A549 (cell line): ENCODE results near the gene MYO15A. TPM values are rescaled to one million over a fixed set of nuclear protein-coding genes. Genes with fewer than 3 reads are reported as not detected.

ENCODE experiments used
- ATAC-seq, 2 experiments: fragments of 200-7000 bp in 1 of 2; fragments of >200 bp in 1 of 2; cut with Nextera tagmentation in 1 of 2; cut with Tn5 transposase in 1 of 2; 3 replicates each; pipeline versions ENCODE4 v1.8.0 to v1.9.1; 2018 to 2020; ENCODE audit warnings: mild to moderate bottlenecking in 1 of 2, moderate library complexity in 1 of 2
- CTCF ChIA-PET: fragments of 300-600 bp; sonication (Branson Sonifier 250); formaldehyde crosslinking; extraction: SDS; loops from one replicate; lab custom pipeline; 2021; ENCODE audit warnings: antibody characterized with exemption, inconsistent platforms; lab: Yijun Ruan, JAX
- POLR2A ChIA-PET: fragments of 350-600 bp; formaldehyde crosslinking; extraction: SDS; loops from one replicate; lab custom pipeline; 2021; ENCODE audit warnings: antibody characterized with exemption, inconsistent platforms; lab: Yijun Ruan, JAX
- DNase-seq, 2 experiments: peaks; one replicate each; pipeline versions ENCODE4 v3.0.0 to v3.0.0-alpha.2; 2011 to 2016; ENCODE audit warnings: low read depth in 1 of 2, low spot score in 1 of 2
- FAIRE-seq: peaks from 2 replicates; lab custom pipeline; 2011; peaks lifted over from hg19 to GRCh38; lab: Jason Lieb, UNC
- H3K27ac ChIP-seq, 2 experiments: fragments of >200 bp; sonication (Bioruptor Twin); formaldehyde crosslinking; 3 replicates each; pipeline ENCODE4 v1.5.1; 2016 to 2017
- H3K4me1 ChIP-seq: fragments of >200 bp; sonication (Bioruptor Twin); formaldehyde crosslinking; 3 replicates; pipeline ENCODE4 v1.6.1; 2016
- H3K4me2 ChIP-seq: fragments of >200 bp; sonication (Bioruptor Twin); formaldehyde crosslinking; 3 replicates; pipeline ENCODE4 v1.6.1; 2016
- H3K4me3 ChIP-seq: fragments of >200 bp; sonication (Bioruptor Twin); formaldehyde crosslinking; 3 replicates; pipeline ENCODE4 v1.5.1; 2016
- H3K9me3 ChIP-seq: fragments of >200 bp; sonication (Bioruptor Twin); formaldehyde crosslinking; 3 replicates; pipeline ENCODE4 v1.6.1; 2016
- ELK1 ChIP-seq: fragments of 150-350 bp; IDR thresholded peaks from 2 replicates; pipeline ENCODE4 v1.6.1; 2014; ENCODE audit warnings: low read depth, mild to moderate bottlenecking, low read length
- FOXS1 ChIP-seq: fragments of 250-450 bp; sonication (Bioruptor Pico); IDR thresholded peaks from 2 replicates; pipeline ENCODE4 v1.5.0; 2020; ENCODE audit warnings: mild to moderate bottlenecking, moderate library complexity
- HDAC2 ChIP-seq: fragments of 200-600 bp; sonication (generic); IDR thresholded peaks from 2 replicates; pipeline ENCODE4 v1.6.1; 2016
- HOXB13 ChIP-seq: fragments of 250-450 bp; sonication (Bioruptor Pico); IDR thresholded peaks from 2 replicates; pipeline ENCODE4 v1.5.0; 2020; ENCODE audit warnings: low read depth, mild to moderate bottlenecking, moderate library complexity
- KDM5A ChIP-seq: fragments of 200-600 bp; sonication (generic); IDR thresholded peaks from 2 replicates; pipeline ENCODE4 v1.6.1; 2016; ENCODE audit warnings: antibody characterized with exemption, mild to moderate bottlenecking
- MAZ ChIP-seq: fragments of 150-350 bp; IDR thresholded peaks from 2 replicates; pipeline ENCODE4 v1.6.1; 2014; ENCODE audit warnings: antibody characterized with exemption, low read depth, low read length, borderline replicate concordance
- NPAS2 ChIP-seq: fragments of 250-450 bp; sonication (Bioruptor Pico); IDR thresholded peaks from 2 replicates; pipeline ENCODE4 v1.8.0; 2022; ENCODE audit warnings: mild to moderate bottlenecking, moderate library complexity, borderline replicate concordance
- RAD21 ChIP-seq, 2 experiments: fragments of >200 bp in 1 of 2; sonication (Bioruptor Twin) in 1 of 2; formaldehyde crosslinking in 1 of 2; IDR thresholded peaks in 1 of 2; conservative IDR thresholded peaks in 1 of 2; 2 replicates in 1 of 2; 3 replicates in 1 of 2; pipeline ENCODE4 v1.6.1; 2012 to 2018; ENCODE audit warnings: inconsistent platforms in 1 of 2
- ZC3H11A ChIP-seq: fragments of 450-650 bp; IDR thresholded peaks from 2 replicates; pipeline ENCODE4 v1.6.1; 2014; ENCODE audit warnings: antibody characterized with exemption, mild to moderate bottlenecking
- ZSCAN20 ChIP-seq: fragments of 250-450 bp; sonication (Bioruptor Pico); IDR thresholded peaks from 2 replicates; pipeline ENCODE4 v1.8.0; 2022; ENCODE audit warnings: mild to moderate bottlenecking, moderate library complexity
- whole genome bisulfite sequencing: methylation state at CpG from one replicate; pipeline ENCODE4 v1.1.6; 2017; ENCODE audit errors: missing lambda C conversion rate; 5-methylcytosine and 5-hydroxymethylcytosine counted together
- polyA plus RNA-seq, 4 experiments: library from polyadenylated mRNA; depleted of rRNA in 3 of 4; stranded (reverse); fragments of >200 nt; fragmentation: RNase III in 1 of 4; extraction: RNeasy Plus Mini Kit Qiagen cat#74134 plus additional on column Dnase treatment in 1 of 4; gene quantifications; 2 replicates in 3 of 4; 3 replicates in 1 of 4; pipeline ENCODE4 v1.2.3, GENCODE V29; 2011 to 2017
- TF ChIP-seq, protein P1 (sequence below): fragments of 250-450 bp; sonication (Bioruptor Pico); IDR thresholded peaks from 2 replicates; pipeline ENCODE4 v1.5.0; 2021; ENCODE audit warnings: mild to moderate bottlenecking, moderate library complexity, borderline replicate concordance

The MYO15A gene
- polyA plus RNA-seq, 2 of the 4 experiments (the other 2 are of a cell fraction) = 0.22 to 0.26 TPM

DNA sequence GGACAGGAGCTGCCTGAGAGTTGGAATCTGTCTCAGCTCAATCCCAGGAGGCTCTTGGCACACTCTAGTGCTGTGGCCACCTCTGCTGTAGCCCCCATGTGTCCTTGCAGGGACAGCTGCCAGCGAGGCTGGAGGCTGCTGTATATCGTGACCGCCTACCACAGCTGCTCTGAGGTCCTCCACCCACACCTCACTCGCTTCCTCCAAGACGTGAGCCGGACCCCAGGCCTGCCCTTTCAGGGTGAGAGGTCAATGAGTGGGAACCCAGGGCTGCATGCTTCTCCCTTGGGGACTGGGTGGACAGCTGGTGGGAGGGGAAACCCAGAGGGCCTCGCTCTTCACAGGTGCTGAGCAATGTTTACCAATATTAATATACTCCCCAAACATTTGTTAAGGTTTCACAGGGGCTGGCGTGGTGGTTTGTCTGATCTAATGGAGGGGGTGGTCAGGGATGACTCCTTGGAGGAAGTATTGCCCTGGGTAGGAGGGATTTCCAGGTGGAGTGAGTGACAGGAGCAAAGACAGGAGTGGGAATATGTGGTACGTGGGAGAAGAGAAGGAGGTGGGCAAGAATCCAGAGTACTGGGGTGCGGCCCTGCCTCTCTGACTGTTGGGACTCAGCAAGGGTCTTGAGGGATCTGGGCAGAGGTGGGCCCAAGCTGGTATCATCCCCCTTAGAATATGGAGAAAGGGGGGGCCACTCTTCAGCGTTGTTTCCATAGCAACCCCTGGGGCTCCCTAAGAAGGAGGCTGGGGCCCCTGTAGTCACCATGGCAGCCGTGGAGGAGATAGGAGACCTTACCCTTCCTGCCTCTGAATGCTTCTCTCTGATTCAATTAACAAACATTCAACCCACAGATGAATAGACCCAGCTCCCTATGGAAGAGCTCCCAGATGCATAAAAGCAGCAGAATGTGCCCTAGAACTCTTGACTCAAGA lies 52.9 kb downstream of the MYO15A start:
- no peak overlapping the region for H3K27ac ChIP-seq
- 69% methylated on average over 11 of the region's 12 CpGs for WGBS
- ATAC-seq = no peak
- H3K9me3 ChIP-seq = no peaks in the 10 kb centered on the region
- DNase-seq = no peak
- TF ChIP-seq MAZ (no peak), HOXB13 (no peak)
- POLR2A ChIA-PET = interaction anchor here (2.0 kb wide), 1 partner anchor 22 kb away, joined by 8 read pairs; the partner anchor contains the start of gene ALKBH5
- no peak overlapping the region for H3K4me2 ChIP-seq
- CTCF ChIA-PET = interaction anchor here (1.3 to 1.5 kb wide), 4 partner anchors 16 to 22 kb away, joined by 3 to 4 read pairs (median 4); no protein-coding TSS in a partner anchor
- H3K4me1 ChIP-seq = peaks cover 11% of the 10 kb centered on the region; the same call in 2 of the 3 replicates
- FAIRE-seq = no peak
- H3K4me3 ChIP-seq = no peak overlapping the region

GRCh38 chr17:18163547-18163946 lies 55.0 kb downstream of the MYO15A start:
- ChIA-PET POLR2A (no interaction called here), CTCF (interaction anchor here (1.3 to 1.5 kb wide), 2 partner anchors 12 to 21 kb away, joined by 3 read pairs; no protein-coding TSS in a partner anchor)
- no peak for DNase-seq
- no peak overlapping the region for H3K27ac ChIP-seq
- H3K4me2 ChIP-seq = no peak overlapping the region
- peaks cover 9% of the 10 kb centered on the region; the same call in 2 of the 3 replicates for H3K4me1 ChIP-seq
- no peak for TF ChIP-seq KDM5A
- TF ChIP-seq ZC3H11A = no peak
- TF ChIP-seq ELK1 = no peak
- no peak for TF ChIP-seq NPAS2 (CRISPR knock-in tag)
- TF ChIP-seq FOXS1 (CRISPR knock-in tag) = no peak
- no peak for ATAC-seq
- WGBS = 57% methylated on average over 7 of the region's 7 CpGs
- FAIRE-seq = no peak
- H3K9me3 ChIP-seq = peaks cover 12% of the 10 kb centered on the region
- no peak overlapping the region for H3K4me3 ChIP-seq

GRCh38 chr17:18166894-18167293 lies 58.3 kb downstream of the MYO15A start:
- Histone ChIP-seq H3K4me3 (no peak overlapping the region), H3K9me3 (peaks cover 12% of the 10 kb centered on the region), H3K4me1 (no peaks in the 10 kb centered on the region), H3K27ac (no peak overlapping the region), H3K4me2 (no peak overlapping the region)
- CTCF ChIA-PET = interaction anchor here (1.6 to 1.9 kb wide), 2 partner anchors 14 to 24 kb away, joined by 7 to 8 read pairs; no protein-coding TSS in a partner anchor
- DNase-seq (peak in 1 of 2 experiments; percentile 60), ATAC-seq (peak; percentile 19 to 67; a peak in 3 of 6 replicates), FAIRE-seq (peak; percentile 61)
- WGBS = 28% methylated on average over 5 of the region's 5 CpGs
- POLR2A ChIA-PET = no interaction called here
- TF ChIP-seq HDAC2 (no peak), RAD21 (conservative IDR thresholded peaks at IDR 0.05 in 1 of 2, IDR thresholded peaks at IDR 0.05 in 1 of 2) (peak in 1 of 2 experiments; percentile 36; a peak in 2 of 5 replicates)

- no peak for ATAC-seq
- peaks cover 12% of the 10 kb centered on the region for H3K9me3 ChIP-seq
- H3K4me1 ChIP-seq = no peaks in the 10 kb centered on the region
- no peak for TF ChIP-seq ZSCAN20 (CRISPR knock-in tag)
- no peak for TF ChIP-seq RAD21 (conservative IDR thresholded peaks at IDR 0.05 in 1 of 2, IDR thresholded peaks at IDR 0.05 in 1 of 2)
- TF ChIP-seq, protein P1, sequence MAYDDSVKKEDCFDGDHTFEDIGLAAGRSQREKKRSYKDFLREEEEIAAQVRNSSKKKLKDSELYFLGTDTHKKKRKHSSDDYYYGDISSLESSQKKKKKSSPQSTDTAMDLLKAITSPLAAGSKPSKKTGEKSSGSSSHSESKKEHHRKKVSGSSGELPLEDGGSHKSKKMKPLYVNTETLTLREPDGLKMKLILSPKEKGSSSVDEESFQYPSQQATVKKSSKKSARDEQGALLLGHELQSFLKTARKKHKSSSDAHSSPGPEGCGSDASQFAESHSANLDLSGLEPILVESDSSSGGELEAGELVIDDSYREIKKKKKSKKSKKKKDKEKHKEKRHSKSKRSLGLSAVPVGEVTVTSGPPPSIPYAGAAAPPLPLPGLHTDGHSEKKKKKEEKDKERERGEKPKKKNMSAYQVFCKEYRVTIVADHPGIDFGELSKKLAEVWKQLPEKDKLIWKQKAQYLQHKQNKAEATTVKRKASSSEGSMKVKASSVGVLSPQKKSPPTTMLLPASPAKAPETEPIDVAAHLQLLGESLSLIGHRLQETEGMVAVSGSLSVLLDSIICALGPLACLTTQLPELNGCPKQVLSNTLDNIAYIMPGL (CRISPR knock-in tag) = no peak
- TF ChIP-seq, all 56 proteins: peak for 0
- ChIA-PET CTCF (interaction anchor here (0.8 kb wide), 1 partner anchor 16 kb away, joined by 3 read pairs; no protein-coding TSS in a partner anchor), POLR2A (interaction anchor here (0.5 kb wide), 1 partner anchor 13 kb away, joined by 3 read pairs; no protein-coding TSS in a partner anchor)
- no peak for FAIRE-seq
- no peak for DNase-seq
- Histone ChIP-seq H3K4me3 (no peak overlapping the region), H3K4me2 (no peak overlapping the region), H3K27ac (no peak overlapping the region)
- WGBS = 84% methylated on average over 4 of the region's 10 CpGs
These were observed 58.9 kb downstream of the MYO15A start for GRCh38 chr17:18167421-18167820.
